ENCODE results near the gene MCUR1. TPM values are rescaled to one million over a fixed set of nuclear protein-coding genes. Genes with fewer than 3 reads are reported as not detected.
"Not testable (repeated sequence)": the region's sequence is repeated elsewhere in the genome, so short reads cannot be mapped to it uniquely, and the experiment has no call there.

Gene MCUR1
- total RNA-seq, 1 experiment from 2014 or later, result 16.8 TPM

DNA sequence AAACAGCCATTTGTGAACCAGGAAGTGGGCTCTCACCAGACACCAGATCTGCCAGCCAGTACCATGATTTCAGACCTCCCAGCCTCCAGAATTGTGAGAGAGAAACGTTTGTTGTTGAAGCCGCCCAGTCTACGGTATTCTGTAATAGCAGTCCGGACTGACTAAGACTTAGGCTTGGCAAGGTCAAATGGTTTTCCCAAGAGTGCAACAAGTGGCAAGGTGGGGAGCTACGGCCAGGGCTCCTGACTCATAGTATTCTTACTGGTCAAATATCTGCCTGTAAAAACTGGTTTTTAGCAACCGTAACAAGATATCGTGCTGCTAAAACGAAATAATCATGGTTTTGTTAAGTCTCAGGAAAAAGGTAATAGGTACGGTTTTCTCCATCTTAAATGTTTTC is 37.8 kb downstream of the MCUR1 start:
- DNase-seq (ENCODE audit: low read depth), result peak; percentile 28

DNA sequence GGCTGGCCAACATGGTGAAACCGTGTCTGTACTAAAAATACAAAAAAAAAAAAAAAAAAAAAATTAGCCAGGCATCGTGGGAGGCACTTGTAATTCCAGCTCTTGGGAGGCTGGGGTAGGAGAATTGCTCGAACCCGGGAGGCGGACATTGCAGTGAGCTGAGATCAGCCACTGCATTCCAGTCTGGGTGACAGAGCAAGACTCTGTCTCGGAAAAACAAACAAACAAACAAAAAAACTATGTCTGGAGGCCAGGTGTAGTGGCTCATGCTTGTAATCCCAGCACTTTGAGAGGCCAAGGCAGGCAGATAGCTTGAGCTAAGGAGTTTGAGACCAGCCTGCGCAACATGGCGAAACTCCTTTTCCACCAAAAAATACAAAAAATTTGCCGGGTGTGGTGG is 38.9 kb downstream of the MCUR1 start:
- DNase-seq (ENCODE audit: low read depth), result not testable (repeated sequence)

DNA sequence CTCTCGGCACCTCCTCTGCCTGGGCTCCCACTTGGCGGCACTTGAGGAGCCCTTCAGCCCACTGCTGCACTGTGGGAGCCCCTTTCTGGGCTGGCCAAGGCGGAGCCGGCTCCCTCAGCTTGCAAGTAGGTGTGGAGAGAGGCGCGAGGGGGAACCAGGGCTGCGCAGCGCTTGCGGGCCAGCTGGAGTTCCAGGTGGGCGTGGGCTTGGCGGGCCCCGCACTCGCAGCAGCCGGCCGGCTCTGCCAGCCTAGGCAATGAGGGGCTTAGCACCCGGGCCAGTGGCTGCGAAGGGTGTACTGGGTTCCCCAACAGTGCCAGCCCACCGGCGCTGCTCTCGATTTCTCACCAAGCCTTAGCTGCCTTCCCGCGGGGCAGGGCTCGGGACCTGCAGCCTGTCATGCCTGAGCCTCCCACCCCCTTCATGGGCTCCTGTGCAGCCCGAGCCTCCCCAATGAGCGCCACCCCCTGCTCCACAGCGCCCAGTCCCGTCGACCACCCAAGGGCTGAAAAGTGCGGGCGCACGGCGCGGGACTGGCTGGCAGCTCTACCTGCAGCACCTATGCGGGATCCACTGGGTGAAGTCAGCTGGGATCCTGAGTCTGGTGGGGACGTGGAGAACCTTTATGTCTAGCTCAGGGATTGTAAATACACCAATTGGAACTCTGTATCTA is 41.9 kb downstream of the MCUR1 start:
- DNase-seq (ENCODE audit: low read depth), result not testable (repeated sequence)

DNA sequence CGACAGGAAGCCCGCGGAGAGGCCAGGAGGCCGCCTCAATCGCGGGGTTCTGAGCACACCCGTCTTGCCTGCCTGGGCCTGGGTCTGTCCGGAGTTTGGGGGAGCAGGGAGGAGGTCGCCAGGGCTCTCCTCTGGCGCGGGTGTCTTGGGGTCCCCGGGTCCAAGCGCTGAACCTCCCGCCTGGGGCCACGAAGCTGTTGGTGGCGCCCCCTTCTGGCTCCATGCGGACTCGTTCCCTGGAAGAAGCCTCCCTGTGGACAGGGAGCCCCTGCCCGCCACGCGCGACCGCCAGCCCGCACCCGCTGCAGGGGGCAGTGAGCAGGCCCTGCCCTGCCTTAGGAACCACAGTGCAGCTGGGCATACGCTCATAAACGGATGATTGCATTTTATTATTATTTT is 44.7 kb downstream of the MCUR1 start:
- no peak for DNase-seq (ENCODE audit: low read depth)

DNA sequence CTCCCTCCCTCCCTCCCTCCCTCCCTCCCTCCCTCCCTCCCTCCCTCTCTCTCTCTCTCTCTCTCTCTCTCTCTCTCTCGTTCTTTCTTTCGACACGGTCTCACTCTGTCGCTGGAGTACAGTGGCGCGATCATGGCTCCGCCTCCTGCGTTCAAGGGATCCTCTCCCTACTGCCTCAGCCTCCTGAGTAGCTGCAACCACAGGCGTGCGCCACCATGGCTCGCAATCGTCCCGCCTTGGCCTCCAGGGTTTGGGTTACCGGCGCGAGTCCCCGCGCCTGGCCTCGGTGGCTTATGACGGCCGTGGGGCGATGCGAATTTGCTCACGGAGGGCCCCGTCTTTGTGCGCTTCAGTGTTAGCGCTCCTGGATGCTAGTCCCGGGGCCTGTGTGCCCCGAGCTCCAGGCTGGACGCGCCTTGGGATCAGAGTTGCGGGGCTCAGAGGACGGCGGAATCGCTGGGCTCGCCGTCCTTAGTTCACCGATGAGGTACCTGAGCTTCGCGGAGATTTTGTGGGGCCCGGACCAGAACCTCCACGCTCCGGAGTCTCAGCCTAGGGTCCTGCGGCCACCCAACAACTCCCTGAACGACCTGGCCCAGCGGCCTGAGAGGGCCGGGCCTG is 45.2 kb downstream of the MCUR1 start:
- no peak for DNase-seq (ENCODE audit: low read depth)

DNA sequence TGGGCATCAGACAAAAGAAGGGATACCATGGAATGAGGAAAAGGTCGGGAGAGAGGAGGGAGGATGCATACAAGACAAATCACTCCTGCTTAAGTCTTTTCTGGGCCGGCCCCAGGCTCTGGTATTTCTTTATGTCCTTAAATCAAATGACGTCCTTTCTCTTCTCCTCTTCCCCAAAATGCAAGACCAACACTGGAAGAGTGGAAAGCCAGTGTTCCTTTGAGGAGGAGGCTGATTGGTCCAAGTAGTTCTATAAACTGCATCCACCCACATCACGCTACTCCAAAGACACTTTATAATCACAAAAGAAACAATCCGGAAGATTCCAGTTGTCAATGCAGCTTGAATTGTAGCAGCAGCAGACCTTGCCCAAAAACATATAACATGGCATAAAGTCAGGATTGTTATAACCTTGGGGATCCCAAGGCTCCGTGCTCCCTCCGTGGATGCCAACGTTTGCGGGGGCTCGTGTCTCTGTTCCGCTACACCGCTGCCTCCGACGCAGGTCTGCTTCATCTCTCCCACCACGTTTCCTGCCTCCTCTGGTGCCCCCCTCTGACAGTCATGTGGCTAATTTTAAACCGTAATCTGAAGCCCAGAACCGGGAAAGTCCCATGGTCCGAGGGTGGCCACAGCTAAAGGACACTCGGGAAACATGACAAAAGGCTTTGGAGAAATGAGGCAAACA is 47.1 kb downstream of the MCUR1 start:
- no peak for DNase-seq (ENCODE audit: low read depth)

DNA sequence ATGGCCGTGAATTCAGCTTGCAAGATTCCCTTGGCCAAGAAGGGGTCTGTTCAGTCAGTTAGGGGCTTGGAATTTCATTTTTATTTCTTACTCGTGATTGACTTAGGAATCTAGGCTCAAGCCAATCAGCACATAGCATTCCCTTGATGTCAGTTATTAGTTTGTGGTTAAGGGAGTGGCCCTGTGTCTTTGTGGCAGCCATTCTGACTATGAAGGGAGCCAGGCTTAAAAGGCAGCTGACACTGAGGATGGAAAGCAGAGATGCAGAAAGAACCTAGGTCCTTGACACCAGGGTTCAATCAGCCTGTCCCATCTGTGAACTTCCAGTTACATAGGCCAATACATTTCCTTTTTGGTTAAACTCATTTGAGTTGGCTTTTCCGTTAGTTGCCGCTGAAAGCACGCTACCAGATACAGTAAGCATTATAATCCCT is 48.1 kb downstream of the MCUR1 start:
- DNase-seq (ENCODE audit: low read depth), result peak; percentile 78

DNA sequence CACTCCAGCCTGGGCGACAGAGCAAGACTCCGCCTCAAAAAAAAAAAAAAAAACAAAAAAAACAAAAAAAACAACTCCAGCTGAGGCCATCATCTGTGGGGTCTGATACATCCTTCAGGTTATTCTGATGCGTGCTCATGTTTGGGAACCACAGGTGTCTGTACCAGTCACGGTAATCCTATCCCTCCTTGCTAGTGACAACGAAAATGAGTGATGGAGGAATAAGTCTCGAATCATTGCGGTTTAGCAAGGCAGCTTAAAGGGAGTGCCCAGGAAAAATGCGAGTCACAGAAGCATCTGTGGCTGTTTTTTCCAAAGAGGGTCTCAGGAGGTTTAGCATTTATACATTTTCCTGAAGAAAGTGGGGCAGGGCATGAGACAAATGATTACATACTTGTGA is 48.8 kb downstream of the MCUR1 start:
- peak; percentile 64 for DNase-seq (ENCODE audit: low read depth)

DNA sequence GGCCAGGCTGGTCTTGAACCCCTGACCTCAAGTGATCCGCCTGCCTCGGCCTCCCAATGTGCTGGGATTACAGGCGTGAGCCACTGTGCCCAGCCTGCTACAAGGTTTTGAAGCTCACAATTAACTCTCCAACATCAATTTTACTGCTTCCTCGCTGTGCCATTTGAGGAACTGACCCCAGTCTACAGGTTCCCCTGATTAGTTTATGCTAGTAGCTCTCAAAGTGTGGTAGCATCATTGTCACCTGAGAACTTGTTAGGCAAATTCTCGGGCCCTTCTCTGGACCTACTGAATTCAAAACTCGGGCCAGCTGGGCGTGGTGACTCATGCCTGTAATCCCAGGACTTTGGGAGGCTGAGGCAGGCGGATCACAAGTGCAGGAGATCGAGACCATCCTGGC is 49.4 kb downstream of the MCUR1 start:
- no peak for DNase-seq (ENCODE audit: low read depth)

DNA sequence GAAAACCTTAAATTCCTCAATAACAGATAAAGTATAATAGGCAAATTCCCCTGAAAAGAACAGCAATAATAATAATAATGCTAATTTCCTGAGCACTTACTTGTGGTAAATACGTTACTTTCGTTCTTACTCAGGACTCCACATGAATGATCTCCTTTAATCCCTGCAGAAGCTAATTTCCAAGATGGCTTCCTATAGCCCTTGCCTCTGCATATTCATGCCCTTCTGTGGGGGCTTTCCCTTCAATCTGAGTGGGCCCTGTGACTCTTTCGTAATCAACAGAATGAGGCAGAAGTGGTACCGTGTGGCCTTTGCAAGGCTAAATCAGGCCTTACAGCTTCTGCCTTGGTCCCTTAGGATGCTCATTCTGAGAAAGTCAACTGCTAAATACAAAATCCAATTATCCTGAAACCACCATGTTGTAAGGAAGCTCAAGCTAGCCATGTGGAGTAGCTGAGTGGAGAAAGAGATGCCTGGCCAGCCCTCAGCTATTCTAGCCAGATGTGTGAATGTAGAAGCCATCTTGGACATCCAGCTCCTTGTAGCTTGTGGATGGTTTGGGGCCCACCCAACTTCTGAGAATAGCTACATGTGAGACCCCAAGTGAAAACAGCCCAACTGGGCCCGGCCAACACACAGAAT is 50.5 kb downstream of the MCUR1 start:
- no peak for DNase-seq (ENCODE audit: low read depth)

DNA sequence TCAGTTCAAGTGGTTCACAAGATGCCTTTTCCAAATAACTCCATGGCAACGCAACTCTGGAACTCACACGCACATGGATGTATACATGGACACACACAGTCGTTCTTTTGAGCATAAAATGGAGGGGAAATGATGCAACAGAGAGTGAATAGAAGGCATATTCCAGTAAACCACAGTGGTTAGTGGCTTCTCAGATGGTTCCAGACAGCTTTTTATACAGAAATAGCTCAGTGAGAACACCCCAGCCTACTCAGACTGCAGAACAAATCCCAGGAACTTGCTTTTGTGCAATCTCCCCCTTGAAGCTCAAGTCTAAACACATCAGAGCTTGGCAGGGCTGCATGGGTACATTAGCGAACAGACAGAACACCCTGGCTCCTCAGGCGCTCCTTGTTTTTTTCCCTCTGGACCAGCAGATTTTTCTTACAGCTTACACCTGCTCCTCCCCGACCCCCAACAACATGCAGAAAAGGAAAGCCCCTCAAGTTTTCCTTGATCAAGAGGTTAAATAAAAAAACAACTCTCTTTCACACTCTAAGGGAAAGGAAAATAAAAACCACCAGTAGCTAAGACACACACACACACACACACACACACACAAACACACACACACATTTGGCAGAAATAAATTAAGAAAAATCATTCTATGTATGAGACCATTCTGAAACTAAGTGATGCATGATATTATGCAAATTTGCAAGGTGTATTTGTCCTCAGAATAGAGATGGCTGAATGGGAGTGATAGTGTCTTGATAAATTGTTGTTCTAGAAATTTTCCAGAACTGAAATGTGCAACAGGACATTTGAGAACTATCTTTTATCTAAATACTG is 51.5 kb downstream of the MCUR1 start:
- DNase-seq (ENCODE audit: low read depth), result peak; percentile 72

DNA sequence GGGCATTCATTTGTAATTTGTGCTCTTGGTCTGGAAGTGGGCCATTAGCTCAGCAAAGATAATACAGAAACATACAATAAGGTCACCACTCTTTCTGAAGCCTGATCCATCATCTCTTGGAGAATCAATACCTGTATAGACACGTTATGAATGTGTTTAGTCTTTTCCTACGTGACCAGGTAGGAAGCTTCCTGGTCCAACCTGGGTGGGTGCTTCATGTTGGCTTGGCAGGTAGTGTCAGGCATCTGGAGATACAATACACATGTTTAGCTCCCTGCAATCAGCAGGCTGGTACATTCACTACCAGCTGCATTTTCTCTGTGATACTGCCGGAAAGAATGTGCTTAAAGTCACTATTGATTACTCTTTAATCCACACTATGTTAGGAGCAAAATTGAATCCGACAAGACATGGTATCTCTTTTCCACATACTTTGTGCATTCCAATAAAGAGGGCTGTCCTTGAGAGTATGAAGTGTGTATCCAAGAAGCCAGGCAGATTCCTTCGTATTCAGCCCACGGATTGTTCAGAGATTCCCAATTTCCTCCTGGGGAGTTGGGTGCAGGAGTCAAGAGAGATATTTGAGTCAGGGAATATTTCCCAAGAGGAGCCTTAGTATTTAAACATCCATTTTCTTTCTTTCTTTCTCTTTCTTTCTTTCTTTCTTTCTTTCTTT is 52.9 kb downstream of the MCUR1 start:
- DNase-seq (ENCODE audit: low read depth), result no peak

DNA sequence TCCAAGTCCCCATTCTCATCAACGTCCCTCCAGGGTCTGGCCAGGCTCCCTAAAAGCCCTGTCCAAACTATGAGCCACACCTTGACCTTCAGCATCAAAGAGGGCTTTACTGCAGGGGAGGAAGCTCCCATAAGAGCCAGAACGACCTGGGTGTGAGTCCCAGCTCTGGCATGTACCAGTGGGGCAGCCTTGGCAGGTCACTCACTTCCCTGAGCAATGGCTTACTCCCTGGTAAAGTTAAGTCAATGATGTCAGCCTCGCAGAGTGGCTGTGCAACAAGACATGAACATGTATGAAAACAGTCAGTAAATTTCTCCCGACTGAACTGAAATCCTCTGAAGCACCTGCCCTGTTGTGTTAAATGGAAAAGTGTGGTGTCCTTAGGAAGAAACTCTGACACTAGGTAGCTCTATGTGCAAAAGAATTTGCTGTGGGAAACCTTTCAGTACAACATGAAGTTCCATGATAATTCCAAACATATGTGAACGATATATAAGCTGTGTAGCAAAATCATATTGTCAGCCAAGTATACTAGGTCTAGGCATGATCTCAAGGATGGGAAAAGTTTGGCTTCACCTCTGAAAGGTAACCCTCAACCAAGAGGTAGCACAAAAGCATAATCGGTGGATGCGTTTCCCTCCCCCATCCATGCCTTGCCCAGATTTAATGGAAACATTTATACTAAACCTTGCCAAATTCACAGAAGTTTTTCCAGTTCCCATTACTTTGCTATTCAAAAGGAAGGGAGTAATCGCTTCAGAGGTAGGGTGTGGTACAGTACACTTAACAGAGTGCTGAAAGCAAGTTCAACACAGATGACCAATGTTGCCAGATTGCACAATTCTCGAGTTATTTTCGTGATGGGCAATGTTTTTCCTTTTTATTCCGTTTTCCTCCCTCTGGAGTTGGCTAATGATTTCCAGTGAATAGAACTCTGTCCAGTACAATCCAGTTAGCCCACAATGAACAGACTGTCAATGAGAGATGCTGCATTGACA is 53.8 kb downstream of the MCUR1 start:
- DNase-seq (ENCODE audit: low read depth), result peak; percentile 41

DNA sequence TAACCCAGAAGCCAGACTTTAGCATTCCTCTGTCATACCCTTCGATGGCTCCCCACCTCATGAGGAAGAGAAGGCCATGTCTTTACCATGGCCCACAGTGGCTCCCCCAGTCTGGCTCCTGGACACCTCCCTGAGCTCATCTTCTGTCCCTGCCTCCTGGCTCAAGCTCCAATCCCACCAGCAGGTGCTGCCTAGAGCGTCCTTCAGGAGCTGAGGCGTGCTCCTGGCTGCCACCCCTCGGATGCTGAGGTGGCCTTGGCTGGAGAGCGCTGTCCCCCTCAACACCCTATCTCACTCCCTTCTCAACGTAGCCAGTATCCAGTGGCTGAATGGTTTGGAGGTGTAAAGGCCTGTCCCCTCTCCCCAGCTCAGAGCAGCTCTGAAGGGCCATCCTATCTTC is 55.3 kb downstream of the MCUR1 start:
- no peak for DNase-seq (ENCODE audit: low read depth)

DNA sequence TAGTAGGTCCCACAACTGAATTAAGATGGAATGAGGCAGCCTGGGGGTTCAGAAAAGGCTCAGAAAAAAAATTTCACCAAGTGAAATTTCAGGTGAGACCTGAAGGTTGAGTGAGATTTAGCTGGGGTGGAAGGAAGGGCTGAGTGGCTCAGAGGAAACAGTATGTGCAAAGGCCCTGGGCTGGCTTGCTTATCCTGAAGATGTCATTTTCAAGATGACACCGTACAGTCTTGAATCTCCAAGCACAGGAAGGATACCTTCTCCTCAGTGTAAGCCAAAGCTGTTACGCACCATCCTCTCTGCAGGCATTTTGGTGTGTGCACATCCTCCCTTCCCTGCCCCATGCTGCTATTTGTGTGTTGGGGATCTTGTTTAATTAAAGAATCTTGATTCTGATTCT is 59.7 kb downstream of the MCUR1 start:
- DNase-seq (ENCODE audit: low read depth), result no peak

DNA sequence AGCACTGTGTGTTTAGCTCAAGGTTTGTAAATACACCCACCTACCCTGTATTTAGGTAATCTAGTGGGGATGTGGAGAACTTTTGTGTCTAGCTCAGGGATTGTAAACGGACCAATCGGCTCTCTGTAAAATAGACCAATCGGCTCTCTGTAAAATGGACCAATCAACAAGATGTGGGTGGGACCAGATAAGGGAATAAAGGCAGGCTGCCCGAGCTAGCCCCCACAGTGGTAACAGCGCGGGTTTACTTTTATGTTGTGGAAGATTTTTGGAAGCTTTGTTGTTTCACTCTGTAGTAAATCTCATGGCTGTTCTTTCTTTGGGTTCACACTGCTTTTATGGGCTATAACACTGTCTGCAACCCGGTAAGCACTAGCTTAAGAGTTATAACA is 70.6 kb downstream of the MCUR1 start:
- DNase-seq (ENCODE audit: low read depth), result no peak

DNA sequence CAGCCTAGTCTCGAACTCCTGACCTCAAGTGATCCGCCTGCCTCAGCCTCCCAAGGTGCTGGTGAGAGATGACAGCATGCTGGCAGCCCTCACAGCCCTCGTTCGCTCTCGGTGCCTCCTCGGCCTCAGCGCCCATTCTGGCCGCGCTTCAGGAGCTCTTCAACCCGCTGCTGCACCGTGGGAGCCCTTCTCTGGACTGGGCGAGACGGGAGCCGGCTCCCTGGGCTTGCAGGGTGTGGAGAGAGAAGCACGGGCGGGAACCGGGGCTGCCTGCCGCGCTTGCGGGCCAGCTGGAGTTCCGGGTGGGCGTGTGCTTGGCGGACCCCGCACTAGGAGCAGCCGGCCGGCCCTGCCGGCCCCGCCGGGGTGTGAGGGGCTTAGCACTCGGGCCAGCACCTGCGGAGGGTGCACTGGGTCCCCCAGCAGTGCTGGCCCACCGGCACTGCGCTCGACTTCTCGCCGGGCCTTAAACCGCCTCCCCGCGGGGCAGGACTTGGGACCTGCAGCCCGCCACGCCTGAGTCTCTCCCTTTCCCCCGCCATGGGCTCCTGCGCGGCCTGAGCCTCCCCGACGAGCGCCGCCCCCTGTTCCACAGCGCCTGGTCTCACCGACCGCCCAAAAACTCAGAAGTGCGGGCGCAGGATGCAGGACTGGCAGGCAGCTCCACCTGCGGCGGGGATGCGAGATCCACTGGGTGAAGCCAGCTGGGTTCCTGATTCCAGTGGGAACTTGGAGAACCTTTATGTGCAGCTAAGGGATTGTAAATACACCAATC is 71.2 kb downstream of the MCUR1 start:
- no peak for DNase-seq (ENCODE audit: low read depth)

DNA sequence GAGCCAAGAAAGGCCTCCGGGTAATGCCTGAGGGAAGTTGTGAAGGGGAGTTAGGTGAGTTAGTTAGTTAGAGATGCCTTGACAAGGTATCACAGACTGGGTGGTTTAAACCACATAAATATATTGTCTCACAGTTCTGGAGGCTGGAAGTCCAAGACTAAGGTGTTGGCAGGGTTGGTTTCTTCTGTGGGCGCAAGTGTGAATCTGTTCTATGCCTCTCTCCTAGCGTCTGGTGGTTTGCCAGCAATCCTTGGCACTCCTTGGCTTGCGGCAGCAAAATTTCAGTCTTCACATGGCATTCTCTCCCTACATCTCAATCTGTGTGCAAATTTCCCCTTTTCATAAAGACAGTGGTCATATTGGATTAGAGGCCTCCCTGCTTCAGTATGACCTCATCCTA is 73.0 kb downstream of the MCUR1 start:
- DNase-seq (ENCODE audit: low read depth), result no peak
